Superior temporal gyrus (tissue), 1 donor: ENCODE measurements around the gene PRIMA1.

Source experiments
- DNase-seq: peaks from one replicate; pipeline ENCODE4 v3.0.0-alpha.2; 2016; ENCODE audit errors: extremely low spot score

PRIMA1 gene

GRCh38 chr14:93757206-93757605, 31.1 kb downstream of the PRIMA1 start:
- no peak for DNase-seq

- peak; percentile 62 for DNase-seq
Measured at GRCh38 chr14:93753647-93754046, 34.6 kb downstream of the PRIMA1 start.

DNA sequence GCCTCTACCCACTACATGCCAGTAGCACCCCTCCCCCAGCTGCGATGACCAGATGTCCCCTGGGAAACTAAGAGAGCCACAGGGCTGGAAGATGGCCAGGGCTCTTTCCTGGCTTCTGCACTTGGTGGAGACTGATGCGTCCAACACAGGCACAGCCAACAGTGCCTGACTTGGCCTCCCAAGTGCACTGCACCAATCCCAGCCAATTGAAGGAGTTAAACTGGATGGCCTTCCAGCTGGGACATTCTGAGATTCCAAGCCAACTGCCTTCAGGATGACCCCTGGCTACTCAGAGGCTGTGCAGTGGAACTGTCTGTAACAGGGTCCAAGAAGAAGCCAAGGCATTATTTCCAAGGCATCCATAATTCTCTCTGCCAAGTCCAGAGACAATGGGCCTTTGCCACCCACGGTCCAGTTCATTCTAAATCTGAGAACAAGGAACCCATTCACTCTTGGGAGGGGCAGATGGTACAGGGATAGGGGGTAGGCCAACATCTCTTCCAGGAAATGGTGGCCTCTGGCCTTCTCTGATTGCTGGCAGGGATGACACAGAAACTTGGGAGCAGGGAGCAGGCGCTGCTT, 35.2 kb downstream of the PRIMA1 start:
- peak; percentile 98 for DNase-seq

GRCh38 chr14:93751946-93752655, 36.2 kb downstream of the PRIMA1 start:
- no peak for DNase-seq

GRCh38 chr14:93749076-93749420, 39.2 kb downstream of the PRIMA1 start:
- DNase-seq, result no peak

GRCh38 chr14:93748208-93749075, 39.8 kb downstream of the PRIMA1 start:
- DNase-seq, result no peak

GRCh38 chr14:93747560-93747959, 40.7 kb downstream of the PRIMA1 start:
- no peak for DNase-seq

DNA sequence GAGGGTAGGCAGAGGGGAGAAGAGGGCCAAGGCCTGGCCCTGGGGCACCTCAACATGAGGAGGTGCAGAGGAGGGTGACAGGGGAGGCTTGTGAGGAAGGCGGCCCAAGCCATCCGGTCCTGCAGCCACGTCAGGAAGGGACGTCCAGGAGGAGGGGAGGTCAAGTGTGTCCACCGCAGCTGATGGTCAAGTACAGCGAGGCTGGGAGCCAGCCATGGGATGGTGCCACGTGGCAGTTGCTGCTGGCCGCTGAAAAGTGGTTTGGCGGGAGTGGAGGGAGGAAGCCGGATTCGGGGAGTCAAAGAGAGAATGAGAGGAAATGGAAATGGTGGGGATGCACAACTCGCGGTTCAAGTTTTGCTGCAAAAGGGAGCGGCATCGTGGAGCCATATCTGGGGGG, 41.2 kb downstream of the PRIMA1 start:
- DNase-seq, result peak; percentile 66

- DNase-seq, result no peak
Measured at GRCh38 chr14:93745603-93746273, 42.5 kb downstream of the PRIMA1 start.

DNA sequence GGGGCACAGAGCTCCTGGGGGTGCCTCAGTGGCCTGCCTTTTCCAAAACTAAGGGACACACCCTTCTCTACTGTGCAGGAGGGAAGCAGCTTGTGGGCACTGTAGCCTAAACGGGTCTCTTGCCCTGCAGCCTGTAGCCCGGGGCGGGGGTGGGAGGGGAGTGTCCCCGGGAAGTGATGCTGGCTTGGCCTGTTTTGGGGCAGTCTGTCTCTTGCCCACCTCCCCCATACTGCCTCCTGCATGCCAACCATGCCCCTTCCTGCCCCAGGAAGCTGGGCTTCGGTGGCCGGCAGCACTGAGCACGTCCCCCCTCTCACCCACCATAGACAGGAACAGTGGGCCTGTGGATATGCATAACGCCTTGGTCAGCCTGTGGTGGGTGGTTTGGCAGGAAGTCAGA, 43.4 kb downstream of the PRIMA1 start:
- no peak for DNase-seq

- peak; percentile 58 for DNase-seq
Measured at GRCh38 chr14:93744176-93744575, 44.1 kb downstream of the PRIMA1 start.

GRCh38 chr14:93743270-93744060, 44.8 kb downstream of the PRIMA1 start:
- DNase-seq, result no peak

DNA sequence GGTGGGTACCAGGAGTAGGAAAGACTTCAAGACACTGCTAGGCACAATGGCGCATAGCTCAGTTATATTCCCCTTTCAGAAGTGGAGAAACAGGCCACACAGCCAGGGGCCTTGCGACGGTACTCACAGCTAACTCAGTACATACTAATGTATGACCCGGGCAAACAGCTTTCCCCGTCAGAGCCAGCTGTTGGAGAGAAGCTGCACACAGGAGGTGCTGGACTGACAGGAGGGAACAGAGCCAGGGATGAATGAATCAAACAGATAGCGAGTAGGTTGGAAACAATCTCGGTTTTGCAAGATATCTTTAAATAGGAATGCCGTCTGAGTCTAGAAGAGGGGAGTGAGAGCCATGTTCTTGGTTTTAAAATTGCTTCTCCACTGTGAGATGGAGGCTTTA, 45.5 kb downstream of the PRIMA1 start:
- DNase-seq, result peak; percentile 52

DNA sequence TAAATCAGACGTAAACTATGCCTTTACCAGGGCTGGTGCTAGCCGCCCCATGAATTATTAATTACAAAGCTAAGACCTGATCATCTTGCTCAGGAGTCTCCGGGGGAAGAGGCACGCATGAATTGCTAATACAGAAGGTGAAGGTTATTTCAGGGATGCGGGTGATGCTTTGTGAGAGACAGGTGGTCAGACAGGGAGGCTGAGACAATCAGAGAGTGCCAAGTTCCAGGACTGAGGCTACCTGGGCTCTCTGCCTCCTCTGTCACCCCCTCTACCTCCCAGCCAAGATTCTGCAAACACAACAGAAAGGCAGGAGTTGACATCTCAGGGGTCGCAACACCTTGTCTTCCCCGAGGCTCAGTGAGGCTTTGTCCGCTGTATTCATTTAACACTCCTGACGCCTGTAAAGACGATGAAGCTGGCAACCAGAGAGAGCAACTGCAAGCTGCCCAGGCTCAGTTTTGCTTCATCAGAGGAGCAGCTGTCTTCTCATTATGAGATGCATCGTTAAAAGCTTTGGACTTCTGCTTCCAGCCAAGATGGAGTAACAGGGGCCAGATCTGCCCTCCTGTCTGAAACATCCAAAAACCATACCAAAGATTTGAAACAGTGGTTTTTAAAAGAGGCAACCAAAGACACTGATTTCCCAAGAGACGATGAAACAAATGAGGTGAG, 46.6 kb downstream of the PRIMA1 start:
- no peak for DNase-seq

DNA sequence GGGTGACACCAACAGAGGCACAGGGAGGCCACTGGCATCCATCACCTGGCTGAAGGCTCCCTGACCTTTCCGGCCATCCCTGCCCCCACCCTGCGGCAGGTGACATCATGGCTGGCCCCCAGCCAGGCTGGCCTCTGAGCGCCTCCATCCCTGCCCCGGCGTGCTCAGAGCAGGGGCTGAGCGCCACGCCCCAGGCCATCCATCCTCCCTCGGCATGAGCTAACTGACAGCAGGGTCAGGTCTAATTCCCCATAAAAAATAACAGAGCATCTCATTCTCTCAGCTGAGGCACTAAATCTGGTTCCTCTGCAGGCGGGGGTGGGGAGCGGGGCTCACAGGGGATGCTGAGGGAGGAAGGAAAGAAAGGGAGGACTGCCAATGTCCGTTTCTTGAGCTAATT, 50.7 kb downstream of the PRIMA1 start:
- no peak for DNase-seq

DNA sequence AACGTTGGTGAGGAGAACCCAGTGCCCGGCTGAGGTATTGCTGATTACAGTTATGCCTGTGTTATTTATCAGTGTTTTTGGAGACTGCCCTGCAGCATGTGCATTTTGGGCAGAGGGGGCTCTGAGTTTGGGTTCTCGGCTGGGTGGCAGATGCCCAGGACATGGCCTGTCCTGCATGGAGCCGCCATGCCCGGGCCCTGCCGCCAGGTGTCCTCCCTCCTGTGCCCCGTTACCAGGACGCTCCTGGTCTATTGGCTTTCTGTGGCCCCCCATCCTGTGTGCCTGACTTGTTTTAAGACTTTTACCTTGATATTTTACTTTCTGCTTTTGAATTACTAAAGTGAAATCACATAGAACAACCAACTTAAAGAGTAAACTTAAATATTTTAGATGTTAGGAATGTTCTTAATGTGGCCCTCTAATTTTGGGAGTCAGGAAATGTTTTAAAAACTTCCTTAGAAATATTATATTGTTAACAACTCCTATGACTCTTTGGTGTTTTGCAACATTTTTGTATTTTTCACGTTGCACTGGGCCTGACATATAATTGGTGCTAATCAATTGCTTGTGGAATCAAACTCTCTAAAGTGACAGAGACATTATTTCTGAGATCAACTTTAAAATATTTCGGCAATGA, 51.8 kb downstream of the PRIMA1 start:
- no peak for DNase-seq

DNA sequence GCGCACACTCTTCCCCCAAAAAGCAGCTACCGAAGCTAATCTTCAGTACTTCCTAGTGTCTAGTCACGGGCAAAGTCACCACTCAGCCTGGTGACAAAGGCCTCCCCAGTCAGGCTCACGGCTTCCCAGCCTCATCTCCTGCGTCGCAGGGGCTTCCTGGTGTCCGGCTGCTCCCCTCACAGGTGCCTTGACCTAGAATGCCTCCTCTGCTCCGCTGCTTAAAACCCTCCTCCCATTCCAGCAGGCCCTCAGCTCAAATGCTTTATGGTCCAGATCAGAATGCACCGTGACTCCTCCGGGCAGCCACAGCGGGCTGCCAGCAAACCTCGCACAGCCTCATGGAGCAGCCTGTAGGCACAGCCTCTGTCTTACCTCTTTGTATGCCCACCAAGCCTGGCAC, 53.1 kb downstream of the PRIMA1 start:
- DNase-seq, result no peak

DNA sequence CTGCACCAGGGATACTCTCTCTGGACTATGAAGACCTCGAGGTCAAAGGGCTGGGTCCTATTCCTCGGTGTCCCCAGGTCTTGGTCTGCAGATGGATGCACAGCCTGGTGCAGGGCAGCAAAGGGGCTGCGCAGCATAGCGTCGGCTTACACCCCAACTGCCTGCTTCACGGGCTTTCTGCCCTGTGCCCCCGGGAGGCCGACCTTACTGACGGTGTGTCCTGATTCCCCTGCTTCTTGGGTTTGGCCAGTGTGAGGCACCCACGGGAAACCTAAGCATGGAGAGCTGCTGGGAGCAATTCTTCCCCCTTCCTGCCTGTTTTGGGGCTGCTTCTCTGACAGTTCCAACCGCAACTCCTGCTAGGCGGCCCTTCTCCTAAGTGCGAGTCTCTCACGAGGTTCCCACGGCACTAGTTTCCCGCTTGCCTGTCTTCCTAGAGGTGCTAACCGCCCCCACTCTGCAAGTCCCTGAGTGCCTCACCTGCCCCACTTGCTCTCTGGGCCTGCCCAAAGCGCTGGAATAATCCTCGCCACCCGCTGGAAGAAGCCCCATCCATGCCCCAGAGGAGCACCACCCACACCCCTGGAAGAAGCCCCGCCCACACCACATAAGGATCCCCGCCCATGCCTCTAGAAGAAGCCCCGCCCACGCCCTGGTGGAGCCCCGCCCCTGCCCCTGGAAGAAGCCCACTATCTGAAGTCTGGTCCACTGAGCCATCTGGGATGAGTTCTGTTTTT, 54.0 kb downstream of the PRIMA1 start:
- no peak for DNase-seq

GRCh38 chr14:93733631-93734030, 54.7 kb downstream of the PRIMA1 start:
- peak; percentile 64 for DNase-seq

DNA sequence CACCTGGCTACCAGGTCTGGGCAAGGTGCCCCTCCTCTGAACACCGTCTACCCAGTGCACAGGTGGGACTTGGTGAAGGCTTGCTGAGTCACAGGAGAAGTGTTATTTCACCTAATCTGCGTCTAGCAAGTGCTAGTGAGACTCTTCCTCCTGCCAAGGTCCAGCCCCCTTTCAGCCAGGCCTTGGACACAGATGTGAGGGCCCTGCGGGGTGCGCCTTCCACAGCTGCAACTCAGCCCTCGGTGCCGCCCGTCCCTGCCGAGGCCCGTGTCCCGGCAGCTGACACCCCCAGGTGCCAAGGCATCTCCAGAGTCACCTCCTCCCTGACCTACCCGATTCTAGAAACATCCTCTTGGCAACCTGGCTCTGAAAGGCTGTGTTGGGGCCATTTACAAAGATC, 55.1 kb downstream of the PRIMA1 start:
- no peak for DNase-seq
